Upper lobe of left lung (tissue), 6 donors: ENCODE results near the gene MARCHF9. TPM values are rescaled to one million over a fixed set of nuclear protein-coding genes. Genes with fewer than 3 reads are reported as not detected.
A peak's percentile ranks its signal among the peaks of the same experiment; 100 is the strongest.

Experiments
- ATAC-seq, 2 donors: fragments of 200-7000 bp; cut with Tn5 transposase; one replicate each; pipeline ENCODE4 v1.9.1; 2022; ENCODE audit warnings: mild to moderate bottlenecking in 2 of 2, moderate library complexity in 2 of 2; ENCODE audit not compliant: low FRiP score in 2 of 2
- DNase-seq, 2 donors: peaks; one replicate each; pipeline ENCODE4 v3.0.0-alpha.2; 2019 to 2020
- H3K27ac ChIP-seq, 4 donors: fragments of 200-600 bp; sonication (generic); one replicate each; pipeline ENCODE4 v1.5.1; 2016 to 2019
- H3K27me3 ChIP-seq, 4 donors: fragments of 200-600 bp; sonication (generic); one replicate each; pipeline ENCODE4 v1.5.1; 2017 to 2019
- H3K36me3 ChIP-seq, 4 donors: fragments of 200-600 bp; sonication (generic); one replicate each; pipeline ENCODE4 v1.5.1; 2016 to 2019
- H3K4me1 ChIP-seq, 4 donors: fragments of 200-600 bp; sonication (generic); one replicate each; pipeline ENCODE4 v1.5.1; 2018 to 2019
- H3K4me3 ChIP-seq, 4 donors: fragments of 200-600 bp; sonication (generic); one replicate each; pipeline ENCODE4 v1.5.1; 2017 to 2019; ENCODE audit warnings: mild to moderate bottlenecking in 2 of 4, moderate library complexity in 1 of 4
- H3K9me3 ChIP-seq, 4 donors: fragments of 200-600 bp; sonication (generic); one replicate each; pipeline ENCODE4 v1.5.1; 2018 to 2019
- EP300 ChIP-seq, 4 donors: sonication (generic); formaldehyde crosslinking; IDR thresholded peaks; one replicate each; pipeline ENCODE4 v1.5.1; 2017; ENCODE audit warnings: antibody characterized with exemption in 4 of 4, control low read depth in 2 of 4
- POLR2A ChIP-seq, 4 donors: fragments of 450-650 bp; IDR thresholded peaks; one replicate each; pipeline ENCODE4 v1.5.1; 2016 to 2017; ENCODE audit warnings: antibody characterized with exemption in 4 of 4, mild to moderate bottlenecking in 2 of 4
- POLR2AphosphoS5 ChIP-seq, 2 donors: sonication (generic); formaldehyde crosslinking; IDR thresholded peaks; one replicate each; pipeline ENCODE4 v1.5.1; 2017; ENCODE audit warnings: antibody characterized with exemption in 2 of 2
- WGBS, 2 donors: methylation state at CpG; one replicate each; pipeline ENCODE4 v1.1.5; 2017 to 2018; 5-methylcytosine and 5-hydroxymethylcytosine counted together
- total RNA-seq, 6 donors: library from RNA; depleted of rRNA in 4 of 6; stranded (reverse); fragments of >200 nt in 4 of 6; gene quantifications; one replicate each; pipeline versions ENCODE4 v1.1.0 to v1.2.1, GENCODE V29; 2016 to 2021
- TF ChIP-seq, protein P1 (sequence below), 6 experiments: fragments of 450-650 bp in 4 of 6; fragments of 200-600 bp in 2 of 6; sonication (generic) in 2 of 6; IDR thresholded peaks; one replicate each; pipeline ENCODE4 v1.5.1; 2016 to 2019; ENCODE audit warnings: antibody characterized with exemption in 6 of 6
- donor health status: DM: no; HTN: no; CAD: no; lungs with moderate emphysema.
- donor health status: DM: no; HTN: yes; CAD: no; lungs with severe emphysema.

MARCHF9 gene
- total RNA-seq, 6 donors from 2014 or later: 15.4 to 36.7 (median 21.3) TPM

DNA sequence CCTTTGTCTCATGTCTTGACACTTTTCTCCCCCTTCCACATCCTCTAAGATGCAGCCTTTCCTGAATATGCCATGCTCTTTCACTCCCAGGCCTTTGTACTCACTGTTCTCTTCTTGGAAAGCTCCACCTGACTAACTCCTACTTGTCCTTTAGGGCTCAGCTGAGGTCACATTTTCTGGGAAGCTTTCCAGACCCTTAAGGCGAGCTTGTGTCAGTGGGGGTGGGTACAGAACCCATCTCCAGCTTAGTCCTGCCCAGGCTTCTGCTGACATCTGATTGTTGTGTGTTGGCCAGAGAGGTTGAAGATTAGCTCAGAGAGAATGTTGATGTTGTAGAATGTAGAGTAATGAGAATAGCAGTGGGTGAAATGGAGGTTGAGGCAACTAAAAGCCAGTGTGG is 24.8 kb downstream of the MARCHF9 start:
- 57 to 61% methylated on average over 1 of the region's 1 CpG for WGBS, 2 donors
- no peak for TF ChIP-seq POLR2A (IDR thresholded peaks at IDR 0.05)
- TF ChIP-seq, protein P1, sequence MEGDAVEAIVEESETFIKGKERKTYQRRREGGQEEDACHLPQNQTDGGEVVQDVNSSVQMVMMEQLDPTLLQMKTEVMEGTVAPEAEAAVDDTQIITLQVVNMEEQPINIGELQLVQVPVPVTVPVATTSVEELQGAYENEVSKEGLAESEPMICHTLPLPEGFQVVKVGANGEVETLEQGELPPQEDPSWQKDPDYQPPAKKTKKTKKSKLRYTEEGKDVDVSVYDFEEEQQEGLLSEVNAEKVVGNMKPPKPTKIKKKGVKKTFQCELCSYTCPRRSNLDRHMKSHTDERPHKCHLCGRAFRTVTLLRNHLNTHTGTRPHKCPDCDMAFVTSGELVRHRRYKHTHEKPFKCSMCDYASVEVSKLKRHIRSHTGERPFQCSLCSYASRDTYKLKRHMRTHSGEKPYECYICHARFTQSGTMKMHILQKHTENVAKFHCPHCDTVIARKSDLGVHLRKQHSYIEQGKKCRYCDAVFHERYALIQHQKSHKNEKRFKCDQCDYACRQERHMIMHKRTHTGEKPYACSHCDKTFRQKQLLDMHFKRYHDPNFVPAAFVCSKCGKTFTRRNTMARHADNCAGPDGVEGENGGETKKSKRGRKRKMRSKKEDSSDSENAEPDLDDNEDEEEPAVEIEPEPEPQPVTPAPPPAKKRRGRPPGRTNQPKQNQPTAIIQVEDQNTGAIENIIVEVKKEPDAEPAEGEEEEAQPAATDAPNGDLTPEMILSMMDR (IDR thresholded peaks at IDR 0.05): no peak
- no peaks in the 10 kb centered on the region for H3K9me3 ChIP-seq

GRCh38 chr12:57780284-57780897 is 25.5 kb downstream of the MARCHF9 start:
- no peak for ATAC-seq
- no peaks in the 10 kb centered on the region for H3K9me3 ChIP-seq
- peak overlapping the region in 1 of 4 donors; percentile 81 for H3K27ac ChIP-seq
- peaks cover 0 to 20% (median 5%) of the 10 kb centered on the region in 4 donors for H3K36me3 ChIP-seq
- H3K4me1 ChIP-seq: peaks cover 20 to 36% (median 28%) of the 10 kb centered on the region in 4 donors
- no peak for DNase-seq
- H3K27me3 ChIP-seq: no peaks in the 10 kb centered on the region
- 78 to 98% methylated on average over 1 to 4 of the region's 4 CpGs for WGBS, 2 donors
- TF ChIP-seq, protein P1 (IDR thresholded peaks at IDR 0.05): no peak
- TF ChIP-seq POLR2A (IDR thresholded peaks at IDR 0.05) (no peak), POLR2AphosphoS5 (IDR thresholded peaks at IDR 0.05) (no peak), EP300 (IDR thresholded peaks at IDR 0.05) (no peak)
- H3K4me3 ChIP-seq: no peak overlapping the region

More for the DNA sequence above, 24.8 kb downstream of the MARCHF9 start:
- ATAC-seq (no peak), DNase-seq (no peak)
- Histone ChIP-seq H3K4me1 (peaks cover 20 to 36% (median 28%) of the 10 kb centered on the region in 4 donors), H3K27ac (no peak overlapping the region), H3K4me3 (no peak overlapping the region), H3K27me3 (no peaks in the 10 kb centered on the region), H3K36me3 (peaks cover 0 to 20% (median 3%) of the 10 kb centered on the region in 4 donors)

DNA sequence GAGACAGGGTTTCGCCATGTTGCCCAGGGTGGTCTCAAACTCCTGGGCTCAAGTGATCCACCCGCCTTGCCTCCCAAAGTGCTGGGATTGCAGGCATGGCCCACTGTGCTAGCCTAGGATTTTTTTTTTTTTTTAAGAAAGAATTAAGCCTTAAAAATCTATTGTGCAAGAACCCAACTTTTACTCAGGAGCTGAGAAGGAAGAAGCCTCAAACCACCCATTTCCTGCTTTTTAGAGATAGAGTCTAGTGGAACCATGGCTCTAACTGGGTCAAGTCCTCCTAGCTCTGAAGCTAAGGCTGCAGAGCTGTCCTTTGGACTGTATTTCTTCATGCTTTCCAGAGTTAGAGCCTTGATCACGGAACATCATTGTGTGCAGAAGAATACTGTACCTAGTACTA is 26.3 kb downstream of the MARCHF9 start:
- no peaks in the 10 kb centered on the region for H3K9me3 ChIP-seq
- DNase-seq (no peak), ATAC-seq (no peak)
- H3K4me3 ChIP-seq: no peak overlapping the region
- no peak for TF ChIP-seq POLR2A (IDR thresholded peaks at IDR 0.05)
- no peak for TF ChIP-seq POLR2AphosphoS5 (IDR thresholded peaks at IDR 0.05)
- TF ChIP-seq EP300 (IDR thresholded peaks at IDR 0.05): no peak
- TF ChIP-seq, protein P1 (IDR thresholded peaks at IDR 0.05): no peak
- H3K27ac ChIP-seq: peak overlapping the region in 1 of 4 donors; percentile 81
- peaks cover 20 to 36% (median 28%) of the 10 kb centered on the region in 4 donors for H3K4me1 ChIP-seq
- H3K36me3 ChIP-seq: peaks cover 0 to 23% (median 11%) of the 10 kb centered on the region in 4 donors
- H3K27me3 ChIP-seq: no peaks in the 10 kb centered on the region
- WGBS, 2 donors: 83 to 89% methylated on average over 3 of the region's 3 CpGs

GRCh38 chr12:57781801-57782200 is 26.9 kb downstream of the MARCHF9 start:
- H3K4me3 ChIP-seq: no peak overlapping the region
- no peaks in the 10 kb centered on the region for H3K27me3 ChIP-seq
- H3K9me3 ChIP-seq: no peaks in the 10 kb centered on the region
- ATAC-seq (no peak), DNase-seq (no peak)
- TF ChIP-seq, protein P1 (IDR thresholded peaks at IDR 0.05): no peak
- TF ChIP-seq POLR2AphosphoS5 (IDR thresholded peaks at IDR 0.05) (no peak), POLR2A (IDR thresholded peaks at IDR 0.05) (no peak), EP300 (IDR thresholded peaks at IDR 0.05) (no peak)
- peaks cover 3 to 29% (median 16%) of the 10 kb centered on the region in 4 donors for H3K36me3 ChIP-seq
- 46 to 63% methylated on average over 2 of the region's 2 CpGs for WGBS, 2 donors
- peaks cover 20 to 36% (median 28%) of the 10 kb centered on the region in 4 donors for H3K4me1 ChIP-seq
- peak overlapping the region in 3 of 4 donors; percentile 75 to 83 (median 81) for H3K27ac ChIP-seq

GRCh38 chr12:57782243-57782607 is 27.3 kb downstream of the MARCHF9 start:
- TF ChIP-seq, protein P1 (IDR thresholded peaks at IDR 0.05): no peak
- no peak for TF ChIP-seq POLR2A (IDR thresholded peaks at IDR 0.05)
- no peak for TF ChIP-seq POLR2AphosphoS5 (IDR thresholded peaks at IDR 0.05)
- no peak for TF ChIP-seq EP300 (IDR thresholded peaks at IDR 0.05)
- no peaks in the 10 kb centered on the region for H3K27me3 ChIP-seq
- no peaks in the 10 kb centered on the region for H3K9me3 ChIP-seq
- 24 to 25% methylated on average over 4 of the region's 4 CpGs for WGBS, 2 donors
- peak overlapping the region in 3 of 4 donors; percentile 76 to 80 (median 78) for H3K4me3 ChIP-seq
- peaks cover 20 to 36% (median 28%) of the 10 kb centered on the region in 4 donors for H3K4me1 ChIP-seq
- peak overlapping the region in 3 of 4 donors; percentile 75 to 83 (median 81) for H3K27ac ChIP-seq
- peaks cover 6 to 33% (median 20%) of the 10 kb centered on the region in 4 donors for H3K36me3 ChIP-seq
- ATAC-seq (no peak), DNase-seq (no peak)
